DLD1 (cell line): ENCODE measurements around the gene KLHDC4.

Experiments
- in situ Hi-C: cut with HindIII; loops from 2 replicates; pipeline ENCODE4 v1.10.0; 2017; ENCODE audit warnings: low sequenced_read_pairs

The KLHDC4 gene

GRCh38 chr16:87701505-87701921 is 64.3 kb downstream of the KLHDC4 start:
- in situ Hi-C loops = no loop called here

GRCh38 chr16:87701078-87701460 is 64.7 kb downstream of the KLHDC4 start:
- in situ Hi-C loops = no loop called here

GRCh38 chr16:87700406-87701077 is 65.2 kb downstream of the KLHDC4 start:
- in situ Hi-C loops = no loop called here

GRCh38 chr16:87698676-87699199 is 67.0 kb downstream of the KLHDC4 start:
- in situ Hi-C loops = no loop called here

- in situ Hi-C loops = no loop called here
These were observed 67.5 kb downstream of the KLHDC4 start for GRCh38 chr16:87698241-87698640.

GRCh38 chr16:87697792-87698191 is 68.0 kb downstream of the KLHDC4 start:
- in situ Hi-C loops = no loop called here

GRCh38 chr16:87697256-87697655 is 68.5 kb downstream of the KLHDC4 start:
- in situ Hi-C loops = no loop called here

- in situ Hi-C loops = no loop called here
These were observed 69.1 kb downstream of the KLHDC4 start for GRCh38 chr16:87696726-87697125.

GRCh38 chr16:87695534-87695933 is 70.3 kb downstream of the KLHDC4 start:
- in situ Hi-C loops = no loop called here

GRCh38 chr16:87694441-87695125 is 71.2 kb downstream of the KLHDC4 start:
- in situ Hi-C loops = no loop called here

- in situ Hi-C loops = no loop called here
These were observed 72.0 kb downstream of the KLHDC4 start for GRCh38 chr16:87693827-87694226.

- in situ Hi-C loops = no loop called here
These were observed 73.0 kb downstream of the KLHDC4 start for GRCh38 chr16:87692756-87693155.

- in situ Hi-C loops = no loop called here
These were observed 73.6 kb downstream of the KLHDC4 start for GRCh38 chr16:87692176-87692575.

GRCh38 chr16:87691686-87692079 is 74.1 kb downstream of the KLHDC4 start:
- in situ Hi-C loops = no loop called here

- in situ Hi-C loops = no loop called here
These were observed 74.7 kb downstream of the KLHDC4 start for GRCh38 chr16:87690911-87691685.

GRCh38 chr16:87689956-87690465 is 75.8 kb downstream of the KLHDC4 start:
- in situ Hi-C loops = no loop called here

GRCh38 chr16:87688876-87689815 is 76.6 kb downstream of the KLHDC4 start:
- in situ Hi-C loops = no loop called here

GRCh38 chr16:87687998-87688529 is 77.7 kb downstream of the KLHDC4 start:
- in situ Hi-C loops = no loop called here

- in situ Hi-C loops = no loop called here
These were observed 78.5 kb downstream of the KLHDC4 start for GRCh38 chr16:87687126-87687910.
